COLO668 (cell line): ENCODE measurements around the gene PDCD11.

Experiments used
- DNase-seq: peaks from one replicate; lab custom pipeline; 2025; ENCODE audit not compliant: unreplicated experiment; lab: John Stamatoyannopoulos, UW

Gene PDCD11

DNA sequence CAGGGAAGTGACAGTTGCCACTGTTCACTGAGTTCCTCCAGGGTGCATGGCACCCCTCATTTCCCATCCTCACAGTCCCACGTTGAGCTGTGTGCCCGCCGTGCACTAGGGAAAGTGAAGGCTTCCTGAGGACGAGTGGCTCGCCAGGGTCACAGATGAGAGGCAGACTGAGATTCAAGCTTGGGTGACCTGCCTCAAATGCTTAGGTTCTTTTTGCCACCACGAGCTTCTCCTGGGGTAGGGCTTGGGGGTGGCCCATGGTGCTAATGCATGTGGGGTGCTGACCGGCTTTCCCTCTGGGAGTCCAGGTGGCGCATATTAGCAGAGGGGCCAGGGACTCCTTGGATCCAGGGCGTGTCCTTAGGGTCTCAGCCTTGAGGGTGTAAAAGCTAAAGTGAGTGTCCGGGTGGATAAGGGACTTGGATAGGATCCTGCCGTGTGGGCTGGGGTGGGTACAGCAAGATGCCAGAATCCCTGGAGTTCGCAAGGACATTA, 53.8 kb downstream of the PDCD11 start:
- DNase-seq: no peak

GRCh38 chr10:103451091-103451813, 54.8 kb downstream of the PDCD11 start:
- DNase-seq: peak; percentile 13

DNA sequence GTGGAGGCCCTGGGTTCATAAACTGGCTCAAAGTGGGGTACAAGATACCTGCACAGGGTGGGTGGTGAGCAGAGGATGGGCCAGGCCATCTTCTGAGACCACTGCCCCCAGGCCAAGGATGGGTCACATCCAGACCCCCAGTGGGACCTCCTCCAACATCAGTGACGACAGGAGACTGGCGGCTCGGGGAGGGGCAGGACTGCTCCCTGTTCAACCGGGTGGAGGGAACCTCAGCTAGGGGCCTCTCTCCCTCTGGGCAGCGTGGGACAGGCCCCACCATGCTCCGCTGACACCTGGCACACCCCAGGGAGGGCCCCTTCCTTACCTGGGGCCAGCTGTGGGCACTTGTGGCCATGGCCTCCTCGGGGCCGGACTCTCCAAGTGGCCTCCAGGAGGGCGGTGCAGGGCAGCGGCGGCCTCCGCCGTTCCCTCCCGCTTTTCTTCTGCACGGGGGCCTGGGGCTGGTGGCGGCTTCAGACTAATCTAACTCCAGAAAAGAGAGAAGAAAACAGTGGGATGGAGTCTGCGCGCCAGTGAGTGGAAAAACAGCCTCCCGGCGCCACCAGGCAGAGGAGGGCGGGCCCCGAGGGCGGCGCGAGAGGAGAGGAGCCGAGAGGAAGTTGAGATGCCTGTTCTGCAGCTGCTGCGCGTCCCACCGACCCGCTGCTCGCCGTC, 55.5 kb downstream of the PDCD11 start, which contains the start of gene CALHM2:
CALHM2 (minus strand) TSS at position 540 of the 675 bp plus-strand sequence. CDS start 2,429 bp downstream, outside the sequence.
- DNase-seq: peak; percentile 66

DNA sequence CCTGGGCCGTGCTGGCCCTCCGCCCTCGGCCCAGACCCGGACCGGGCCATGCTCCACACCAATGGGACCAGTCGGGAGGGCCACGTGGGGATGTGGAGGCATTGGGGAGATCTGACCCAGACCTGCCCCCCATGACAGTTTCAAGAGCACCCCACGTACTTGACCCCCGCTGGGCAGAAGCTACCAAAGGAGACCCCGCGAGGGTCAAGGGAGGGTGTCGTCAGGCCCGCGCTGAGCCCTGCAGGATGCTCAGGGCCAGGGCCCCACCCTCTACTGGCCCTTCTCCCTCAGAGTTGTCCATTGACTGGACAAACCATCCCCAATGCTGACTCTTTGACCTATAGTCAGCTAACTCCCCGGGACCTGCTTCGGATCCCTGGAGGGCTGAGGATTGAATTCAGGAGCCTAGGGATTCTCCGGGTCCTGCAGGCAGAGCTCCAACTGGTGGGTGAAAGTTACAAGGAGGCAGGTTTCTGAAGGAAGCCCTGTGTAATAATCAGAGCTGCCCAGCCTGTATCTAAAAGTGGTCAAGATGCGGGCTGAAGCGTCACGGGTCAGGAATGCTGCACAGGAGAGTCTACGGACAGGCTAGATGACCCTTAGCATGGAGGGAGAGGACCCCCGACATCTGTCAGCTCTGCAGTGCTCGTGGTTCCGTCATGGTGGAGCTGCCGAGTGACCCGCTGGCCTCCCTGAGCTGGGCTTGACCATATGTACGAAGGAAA, 56.2 kb downstream of the PDCD11 start:
- no peak for DNase-seq

GRCh38 chr10:103454026-103454425, 57.6 kb downstream of the PDCD11 start:
- no peak for DNase-seq

- no peak for DNase-seq
These were observed 58.8 kb downstream of the PDCD11 start for GRCh38 chr10:103455235-103455634.

DNA sequence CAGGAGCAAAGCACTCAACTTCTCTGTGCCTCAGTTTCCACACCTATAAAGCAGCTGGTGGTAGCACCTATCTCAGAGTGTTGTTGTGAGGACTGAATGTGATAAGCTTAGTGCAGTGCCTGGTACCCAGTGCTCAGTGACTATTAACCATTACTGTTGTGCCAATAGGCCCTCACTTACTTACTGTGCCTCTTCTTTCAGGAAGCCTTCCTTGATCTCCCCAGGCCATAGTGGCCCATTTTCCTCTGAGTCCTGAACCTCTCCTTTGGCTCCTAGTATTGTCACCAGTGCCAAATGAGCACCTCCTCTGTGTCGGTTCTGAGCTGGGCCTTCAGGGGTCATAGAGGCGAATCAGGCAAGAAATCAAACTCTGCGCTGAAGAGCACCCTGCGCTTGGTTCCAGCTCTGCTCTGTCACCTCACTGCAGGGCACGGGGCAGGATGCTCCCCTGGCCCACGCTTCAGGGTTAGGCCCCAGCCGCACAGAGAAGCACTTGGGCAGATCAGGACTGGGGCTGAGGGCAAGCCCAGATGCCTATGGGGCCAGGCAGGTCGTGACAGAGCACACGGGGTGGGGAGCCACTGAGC, 59.7 kb downstream of the PDCD11 start:
- DNase-seq: no peak

- no peak for DNase-seq
These were observed 60.8 kb downstream of the PDCD11 start for GRCh38 chr10:103457176-103457712.

GRCh38 chr10:103457896-103458583, 61.6 kb downstream of the PDCD11 start:
- no peak for DNase-seq

- DNase-seq: peak; percentile 52
These were observed 62.3 kb downstream of the PDCD11 start, which contains the start of gene CALHM1 for GRCh38 chr10:103458720-103459119. Gene CALHM1 (minus strand): TSS chr10:103458900. CDS start chr10:103458751, 149 bp downstream.

- DNase-seq: no peak
These were observed 63.2 kb downstream of the PDCD11 start for GRCh38 chr10:103459615-103460014.

DNA sequence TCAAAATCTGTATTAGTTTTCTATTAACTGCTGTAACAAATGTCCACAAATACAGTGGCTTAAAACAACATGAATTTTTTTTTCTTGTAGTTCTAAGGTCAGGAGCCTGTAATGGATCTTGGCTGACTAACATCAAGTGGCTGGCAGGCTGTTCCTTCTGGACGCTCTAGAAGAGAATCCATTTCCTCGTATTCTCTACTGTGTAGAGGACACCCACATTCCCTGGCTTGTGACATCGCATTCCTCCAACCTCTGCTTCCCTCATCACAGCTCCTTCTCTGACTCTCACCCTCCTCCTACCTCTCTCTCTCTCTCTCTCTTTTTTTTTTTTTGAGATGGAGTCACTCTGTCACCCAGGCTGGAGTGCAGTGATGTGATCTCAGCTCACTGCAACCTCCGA, 67.1 kb downstream of the PDCD11 start:
- DNase-seq: no peak

GRCh38 chr10:103465411-103466179, 69.2 kb downstream of the PDCD11 start:
- DNase-seq: no peak

DNA sequence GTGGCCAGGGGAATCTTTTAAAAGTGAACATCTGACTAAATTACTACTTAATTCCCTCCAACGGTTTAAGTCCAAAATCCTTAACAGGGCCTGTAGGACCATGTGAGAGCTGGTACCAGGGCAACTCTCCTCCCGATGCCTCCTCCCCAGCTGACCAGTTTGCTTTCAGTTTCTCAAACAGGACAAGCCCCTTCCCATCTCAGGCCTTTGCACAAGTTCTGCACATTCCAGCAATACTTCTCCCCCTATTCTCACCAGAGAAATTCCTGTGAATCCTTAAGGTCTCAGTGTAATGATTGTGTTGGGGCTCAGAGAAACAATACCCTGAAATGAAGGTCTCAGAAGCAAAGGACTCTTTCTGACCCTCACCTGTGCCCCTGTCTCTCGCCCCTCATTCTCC, 70.3 kb downstream of the PDCD11 start:
- no peak for DNase-seq

DNA sequence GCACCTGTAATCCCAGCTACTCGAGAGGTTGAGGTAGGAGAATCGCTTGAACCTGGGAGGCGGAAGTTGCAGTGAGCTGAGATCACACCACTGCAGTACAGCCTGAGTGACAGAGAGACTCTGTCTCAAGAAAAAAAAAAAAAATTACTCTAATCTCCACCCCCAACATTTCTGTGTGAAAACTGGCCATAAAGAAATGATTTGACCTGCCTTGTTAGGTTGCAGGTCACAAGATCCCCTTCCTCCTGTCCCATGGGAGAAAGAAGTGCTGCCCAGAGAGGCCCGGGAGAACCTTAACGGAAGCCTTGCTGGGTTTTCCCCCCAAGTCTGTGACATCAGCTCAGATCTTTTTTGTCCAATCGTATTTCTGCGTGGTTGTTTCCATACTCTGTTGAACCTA, 71.0 kb downstream of the PDCD11 start:
- DNase-seq: no peak

DNA sequence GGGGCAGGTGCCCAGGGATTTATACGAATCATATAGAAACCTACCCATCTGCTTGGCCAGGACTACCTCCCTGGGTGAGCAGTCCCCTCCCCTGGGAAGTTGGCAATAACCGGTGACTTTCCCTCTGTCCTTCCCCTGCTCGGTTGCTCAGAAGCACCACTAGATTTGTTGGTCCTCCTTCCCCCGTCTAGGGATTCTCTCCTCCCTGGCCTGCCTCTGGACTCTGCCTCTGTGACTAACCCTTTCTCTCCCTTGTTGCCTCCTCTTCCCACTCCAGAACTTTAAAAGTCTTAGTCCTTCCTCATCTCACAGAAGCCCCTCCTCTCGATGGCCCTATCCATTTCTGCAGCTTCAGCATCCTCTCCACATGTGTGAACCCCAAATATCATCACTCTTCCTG, 72.8 kb downstream of the PDCD11 start:
- no peak for DNase-seq

- no peak for DNase-seq
These were observed 74.6 kb downstream of the PDCD11 start for GRCh38 chr10:103470761-103471653.

DNA sequence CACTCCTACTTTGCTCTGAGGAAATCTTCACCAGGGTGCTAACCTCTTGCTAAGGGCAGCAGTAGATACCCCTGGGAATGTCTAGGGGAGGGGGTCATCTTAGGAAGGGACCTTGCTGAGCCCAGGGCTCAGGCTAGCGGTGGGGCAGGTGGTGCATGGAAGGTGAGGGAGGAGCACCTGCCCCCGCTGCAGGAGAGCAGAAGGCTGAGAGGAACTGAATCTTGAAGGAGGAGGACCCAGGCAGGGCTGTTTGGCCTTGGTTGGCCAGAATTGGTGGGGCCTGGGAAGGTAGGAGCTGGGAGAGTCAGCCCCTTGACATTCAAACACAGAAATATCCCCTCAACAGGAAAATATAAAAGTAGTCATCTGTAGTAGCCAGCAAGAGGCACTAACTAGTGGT, 75.6 kb downstream of the PDCD11 start:
- DNase-seq: no peak

- DNase-seq: no peak
These were observed 76.8 kb downstream of the PDCD11 start for GRCh38 chr10:103473261-103473671.
